Activated T-cell treated with anti-CD3 and anti-CD28 coated beads, Interleukin-2, amount 50 U/mL, for 72 hours (primary cell): ENCODE results near the gene CKS1B. TPM values are rescaled to one million over a fixed set of nuclear protein-coding genes. Genes with fewer than 3 reads are reported as not detected.
"Not testable (repeated sequence)": the region's sequence is repeated elsewhere in the genome, so short reads cannot be mapped to it uniquely, and the experiment has no call there.

Experiments
- ATAC-seq, 2 donors: fragments of 150-1000 bp; cut with Tn5 transposase; replicated peaks in 1 of 2; 2 replicates each; pipeline ENCODE4 v1.10.0; 2021; ENCODE audit warnings: moderate library complexity in 2 of 2, mild to moderate bottlenecking in 1 of 2
- DNase-seq, 2 donors: peaks; one replicate each; pipeline ENCODE4 v3.0.0; 2021 to 2022; ENCODE audit warnings: mixed read lengths in 1 of 2
- H3K27ac Mint-ChIP-seq: one replicate; pipeline ENCODE4 v1.8.0; 2022; ENCODE audit warnings: mild to moderate bottlenecking, moderate library complexity, mixed read lengths
- H3K27me3 Mint-ChIP-seq: one replicate; pipeline ENCODE4 v1.8.0; 2022; ENCODE audit warnings: low read depth, mixed read lengths
- H3K36me3 Mint-ChIP-seq, 2 donors: one replicate each; pipeline ENCODE4 v1.8.0; 2022; ENCODE audit warnings: mixed read lengths in 2 of 2, mild to moderate bottlenecking in 1 of 2; ENCODE audit not compliant: insufficient read depth in 2 of 2
- H3K4me1 Mint-ChIP-seq: one replicate; pipeline ENCODE4 v1.8.0; 2022; ENCODE audit warnings: low read depth, mixed read lengths
- H3K4me3 Mint-ChIP-seq, 2 donors: one replicate each; pipeline ENCODE4 v1.8.0; 2022; ENCODE audit warnings: mild to moderate bottlenecking in 2 of 2, mixed read lengths in 2 of 2, moderate library complexity in 2 of 2
- H3K9me3 Mint-ChIP-seq, 2 donors: one replicate each; pipeline ENCODE4 v1.8.0; 2022; ENCODE audit warnings: mixed read lengths in 2 of 2
- total RNA-seq, 2 donors: library from RNA; stranded (reverse); gene quantifications; one replicate each; pipeline ENCODE4 v1.2.3, GENCODE V29; 2022

CKS1B gene
- total RNA-seq, 2 donors from 2014 or later, result 251 to 304 TPM

GRCh38 chr1:154974808-154975408 is 427 bp downstream of the CKS1B start:
- ATAC-seq (peak; percentile 64 to 65), DNase-seq (peak; percentile 94 to 95)
- Mint-ChIP-seq H3K27ac (no peak overlapping the region), H3K4me3 (no peak overlapping the region), H3K9me3 (no peaks in the 10 kb centered on the region), H3K4me1 (peaks cover 28% of the 10 kb centered on the region), H3K27me3 (no peaks in the 10 kb centered on the region), H3K36me3 (peaks cover 7 to 8% of the 10 kb centered on the region in 2 donors)

DNA sequence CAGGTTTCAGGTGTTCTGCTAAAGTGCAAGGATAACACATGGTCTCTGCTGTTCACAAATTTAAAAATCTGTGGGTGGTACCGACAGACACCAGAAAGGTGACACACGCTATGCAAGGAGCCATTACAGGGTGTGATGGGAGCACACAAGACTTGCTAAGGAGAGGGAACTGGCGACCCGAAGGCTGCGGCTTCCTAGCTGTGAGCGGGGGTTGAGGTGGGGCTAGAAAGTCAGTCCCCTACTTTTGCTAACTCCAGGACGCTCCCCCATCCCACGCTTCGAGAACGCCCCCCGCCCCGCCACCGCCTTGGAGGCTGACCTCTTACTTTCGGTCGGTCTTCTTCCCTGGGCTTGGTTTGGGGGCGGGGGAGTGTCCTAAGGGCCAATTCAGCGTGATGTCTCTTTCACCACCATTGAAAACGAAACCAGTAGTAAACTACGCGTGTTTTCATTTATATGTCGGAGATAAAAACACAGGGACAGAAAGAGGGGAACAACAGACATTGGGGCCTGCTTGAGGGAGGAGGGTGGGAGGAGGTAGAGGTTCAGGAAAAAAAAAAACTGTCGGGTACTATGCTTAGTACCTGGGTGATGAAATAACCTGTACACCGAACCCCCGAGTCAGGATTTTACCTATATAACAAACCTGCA is 1.1 kb downstream of the CKS1B start:
- DNase-seq (peak; percentile 65 to 70), ATAC-seq (peak in 1 of 2 donors; percentile 8)
- H3K9me3 Mint-ChIP-seq, result no peaks in the 10 kb centered on the region
- H3K4me1 Mint-ChIP-seq, result peaks cover 27% of the 10 kb centered on the region
- H3K36me3 Mint-ChIP-seq, result peaks cover 7 to 8% of the 10 kb centered on the region in 2 donors
- no peaks in the 10 kb centered on the region for H3K27me3 Mint-ChIP-seq
- H3K27ac Mint-ChIP-seq, result no peak overlapping the region
- H3K4me3 Mint-ChIP-seq, result no peak overlapping the region

DNA sequence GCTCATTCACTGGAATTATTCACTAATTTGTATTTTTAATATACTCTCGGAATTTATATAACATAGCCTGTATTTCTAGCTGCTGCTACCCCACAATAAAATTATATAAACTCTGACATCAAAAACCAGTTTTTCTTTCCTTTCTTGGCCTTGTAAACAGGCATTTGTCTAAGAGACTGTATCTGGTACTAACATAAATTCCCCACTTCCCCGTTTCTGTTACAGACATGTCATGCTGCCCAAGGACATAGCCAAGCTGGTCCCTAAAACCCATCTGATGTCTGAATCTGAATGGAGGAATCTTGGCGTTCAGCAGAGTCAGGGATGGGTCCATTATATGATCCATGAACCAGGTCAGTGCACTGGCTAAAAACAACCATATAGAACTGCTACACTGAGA is 3.3 kb downstream of the CKS1B start:
- not testable (repeated sequence) for DNase-seq, ATAC-seq, H3K4me1 Mint-ChIP-seq, H3K27me3 Mint-ChIP-seq, H3K9me3 Mint-ChIP-seq, H3K36me3 Mint-ChIP-seq
- Mint-ChIP-seq H3K27ac (peak overlapping the region; percentile 55), H3K4me3 (peak overlapping the region in 1 of 2 donors; percentile 37)

DNA sequence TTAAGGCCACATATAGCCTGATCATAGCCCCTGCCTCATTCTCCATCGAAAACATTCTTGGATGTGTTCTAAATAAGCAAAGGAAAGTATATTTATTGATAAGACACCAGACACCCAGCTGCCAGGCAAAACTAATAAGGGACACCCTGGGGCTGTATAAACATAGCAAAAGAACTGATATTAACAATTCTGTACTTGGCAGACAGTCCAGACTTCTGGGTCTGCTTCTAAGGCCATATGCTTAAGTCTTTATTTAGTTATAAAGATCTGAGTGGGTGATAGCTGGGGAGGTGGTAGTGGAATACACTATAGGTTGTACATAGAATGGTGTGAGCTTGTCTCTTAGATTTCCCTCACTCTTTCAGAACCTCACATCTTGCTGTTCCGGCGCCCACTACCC is 3.9 kb downstream of the CKS1B start:
- H3K27me3 Mint-ChIP-seq, result no peaks in the 10 kb centered on the region
- no peaks in the 10 kb centered on the region for H3K4me1 Mint-ChIP-seq
- no peak overlapping the region for H3K4me3 Mint-ChIP-seq
- no peak overlapping the region for H3K27ac Mint-ChIP-seq
- DNase-seq (no peak), ATAC-seq (no peak)
- H3K36me3 Mint-ChIP-seq, result peaks cover 6 to 9% of the 10 kb centered on the region in 2 donors
- no peaks in the 10 kb centered on the region for H3K9me3 Mint-ChIP-seq

DNA sequence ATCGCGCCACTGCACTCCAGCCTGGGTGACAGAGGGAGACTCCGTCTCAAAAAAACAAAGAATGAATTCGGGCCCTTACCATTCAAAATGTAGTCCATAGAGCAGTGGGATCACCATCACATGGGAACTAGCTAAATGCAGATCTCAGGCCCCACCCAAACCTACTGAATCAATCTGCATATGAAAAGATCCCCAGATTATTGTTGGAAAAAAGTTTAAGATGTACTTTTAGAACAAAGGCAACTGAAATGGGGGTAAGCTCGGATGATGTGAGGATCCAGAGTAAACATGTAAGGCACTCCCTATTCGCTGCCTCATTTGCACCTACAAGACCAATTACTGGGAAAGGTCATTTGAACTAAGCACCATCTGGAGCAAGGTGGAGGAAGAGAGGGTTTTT is 7.9 kb downstream of the CKS1B start:
- no peaks in the 10 kb centered on the region for H3K27me3 Mint-ChIP-seq
- H3K36me3 Mint-ChIP-seq, result peaks cover 6 to 9% of the 10 kb centered on the region in 2 donors
- DNase-seq (no peak), ATAC-seq (no peak)
- H3K9me3 Mint-ChIP-seq, result no peaks in the 10 kb centered on the region
- H3K27ac Mint-ChIP-seq, result no peak overlapping the region
- no peak overlapping the region for H3K4me3 Mint-ChIP-seq
- peaks cover 10% of the 10 kb centered on the region for H3K4me1 Mint-ChIP-seq

DNA sequence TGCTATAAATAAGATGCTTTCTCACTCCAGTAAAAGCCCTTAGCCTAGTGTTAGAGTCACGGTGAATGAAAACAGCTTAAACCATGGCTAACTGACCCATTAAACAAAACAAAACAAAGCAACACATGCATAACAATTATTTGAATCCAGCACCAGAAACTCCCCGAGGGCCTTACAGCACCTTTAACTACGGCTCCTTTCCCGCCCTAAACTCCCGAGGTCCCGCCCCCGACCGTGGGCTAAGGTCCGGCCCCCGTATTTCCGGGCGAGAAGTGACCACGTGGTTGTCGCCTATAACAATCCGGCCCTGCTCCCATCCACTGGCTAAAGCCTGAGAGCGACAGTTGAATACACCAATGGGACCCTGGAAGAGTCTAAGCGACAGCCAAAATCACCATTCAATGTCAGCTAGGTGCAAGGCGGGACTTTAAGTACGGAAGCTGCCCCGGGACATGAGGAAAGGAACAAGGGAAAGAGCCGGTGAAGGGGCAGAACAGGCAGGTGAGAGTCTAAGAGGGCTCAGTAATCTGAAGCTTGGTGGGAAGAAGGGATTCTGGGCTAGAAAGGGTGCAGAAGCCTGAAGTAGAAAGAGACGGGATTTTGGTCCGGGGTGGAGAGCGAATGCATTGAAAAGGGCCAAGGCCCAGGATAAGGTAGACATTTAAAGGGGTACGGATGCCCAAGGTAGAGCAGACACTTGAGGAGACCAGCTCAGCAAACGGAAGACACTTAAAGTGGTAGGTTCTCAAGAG is 8.6 kb downstream of the CKS1B start, which contains the start of gene FLAD1:
TSS of gene FLAD1 (plus strand) at position 448 of the 752 bp plus-strand sequence. CDS start 351 bp downstream, outside the sequence.
- Mint-ChIP-seq H3K36me3 (peaks cover 4 to 9% of the 10 kb centered on the region in 2 donors), H3K27ac (peak within 1 kb of the TSS; percentile 88), H3K4me3 (no peak within 1 kb of the TSS), H3K27me3 (no peaks in the 10 kb centered on the region), H3K4me1 (peaks cover 14% of the 10 kb centered on the region), H3K9me3 (no peaks in the 10 kb centered on the region)
- DNase-seq (peak; percentile 96 to 98), ATAC-seq (peak; percentile 99 to 100)

- DNase-seq (no peak), ATAC-seq (no peak)
- Mint-ChIP-seq H3K36me3 (peaks cover 4 to 10% of the 10 kb centered on the region in 2 donors), H3K9me3 (no peaks in the 10 kb centered on the region), H3K27ac (peak overlapping the region; percentile 88), H3K4me3 (no peak overlapping the region), H3K27me3 (no peaks in the 10 kb centered on the region), H3K4me1 (peaks cover 22% of the 10 kb centered on the region)
These were observed 9.4 kb downstream of the CKS1B start for GRCh38 chr1:154983776-154984466.

DNA sequence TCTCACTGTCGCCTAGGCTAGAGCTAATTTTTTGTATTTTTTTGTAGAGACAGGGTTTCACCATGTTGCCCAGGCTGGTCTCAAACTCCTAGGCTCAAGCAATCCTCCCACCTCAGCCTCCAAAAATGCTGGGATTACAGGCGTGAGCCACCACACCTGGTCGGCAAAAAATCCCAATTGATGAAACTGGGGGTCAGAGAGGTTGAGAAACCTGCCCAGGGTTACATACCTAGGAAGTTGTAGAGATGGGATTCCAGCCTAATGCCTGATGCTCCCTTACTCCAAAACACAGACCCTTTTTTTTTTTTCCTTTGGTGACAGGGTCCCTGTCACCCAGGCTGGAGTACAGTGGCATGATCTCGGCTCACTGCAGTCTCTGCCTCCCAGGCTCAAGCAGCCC is 12.3 kb downstream of the CKS1B start:
- H3K4me3 Mint-ChIP-seq, H3K27ac Mint-ChIP-seq, H3K9me3 Mint-ChIP-seq, H3K36me3 Mint-ChIP-seq, ATAC-seq, H3K27me3 Mint-ChIP-seq, DNase-seq: not testable (repeated sequence)
- H3K4me1 Mint-ChIP-seq, result peaks cover 32% of the 10 kb centered on the region

DNA sequence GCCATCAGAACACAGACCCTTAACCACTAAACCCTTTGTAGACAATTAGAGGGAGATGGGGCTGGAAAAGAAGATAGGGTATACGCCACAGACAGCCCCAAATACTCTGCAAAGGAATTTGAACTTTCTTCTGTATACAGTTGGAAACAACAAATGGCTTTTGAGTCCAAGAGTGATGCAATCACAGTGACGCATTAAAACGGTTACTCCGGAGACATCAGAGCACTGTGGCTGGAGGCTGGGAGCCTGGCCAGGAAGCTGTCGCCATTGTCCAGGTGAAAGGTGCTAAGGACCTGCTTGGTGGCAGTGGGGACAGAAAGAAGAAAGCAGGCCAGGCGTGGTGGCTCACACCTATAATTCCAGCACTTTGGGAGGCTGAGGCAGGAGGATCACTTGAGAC is 12.8 kb downstream of the CKS1B start:
- no peak for ATAC-seq
- Mint-ChIP-seq H3K27ac (no peak overlapping the region), H3K27me3 (no peaks in the 10 kb centered on the region), H3K4me3 (no peak overlapping the region), H3K4me1 (peaks cover 32% of the 10 kb centered on the region), H3K36me3 (peaks cover 2 to 6% of the 10 kb centered on the region in 2 donors), H3K9me3 (no peaks in the 10 kb centered on the region)
- no peak for DNase-seq

GRCh38 chr1:154988058-154988954 is 13.8 kb downstream of the CKS1B start:
- ATAC-seq (no peak), DNase-seq (no peak)
- Mint-ChIP-seq H3K9me3 (no peaks in the 10 kb centered on the region), H3K27me3 (no peaks in the 10 kb centered on the region), H3K4me3 (no peak overlapping the region), H3K27ac (no peak overlapping the region), H3K4me1 (peaks cover 32% of the 10 kb centered on the region), H3K36me3 (peaks cover 2 to 6% of the 10 kb centered on the region in 2 donors)

GRCh38 chr1:154989195-154989860 is 14.8 kb downstream of the CKS1B start:
- H3K4me1 Mint-ChIP-seq, result peaks cover 28% of the 10 kb centered on the region
- no peak for ATAC-seq
- DNase-seq, result no peak
- H3K4me3 Mint-ChIP-seq, result no peak overlapping the region
- no peaks in the 10 kb centered on the region for H3K9me3 Mint-ChIP-seq
- H3K27me3 Mint-ChIP-seq, result no peaks in the 10 kb centered on the region
- H3K36me3 Mint-ChIP-seq, result peaks cover 2 to 6% of the 10 kb centered on the region in 2 donors
- no peak overlapping the region for H3K27ac Mint-ChIP-seq

GRCh38 chr1:154990276-154990675 is 15.8 kb downstream of the CKS1B start:
- H3K27ac Mint-ChIP-seq, result no peak overlapping the region
- peaks cover 2 to 6% of the 10 kb centered on the region in 2 donors for H3K36me3 Mint-ChIP-seq

More at GRCh38 chr1:154990276-154990675, 15.8 kb downstream of the CKS1B start:
- ATAC-seq, result no peak
- DNase-seq, result no peak
- H3K9me3 Mint-ChIP-seq, result no peaks in the 10 kb centered on the region
- H3K27me3 Mint-ChIP-seq, result no peaks in the 10 kb centered on the region
- no peak overlapping the region for H3K4me3 Mint-ChIP-seq
- peaks cover 31% of the 10 kb centered on the region for H3K4me1 Mint-ChIP-seq
